GM18517 (cell line): ENCODE data around the gene ZMYND10.

Experiments
- ATAC-seq: cut with Tn5 transposase; IDR thresholded peaks from one replicate; pipeline ENCODE4 v1.9.1; 2021; ENCODE audit warnings: mild to moderate bottlenecking, moderate library complexity; ENCODE audit not compliant: unreplicated experiment

Gene ZMYND10

DNA sequence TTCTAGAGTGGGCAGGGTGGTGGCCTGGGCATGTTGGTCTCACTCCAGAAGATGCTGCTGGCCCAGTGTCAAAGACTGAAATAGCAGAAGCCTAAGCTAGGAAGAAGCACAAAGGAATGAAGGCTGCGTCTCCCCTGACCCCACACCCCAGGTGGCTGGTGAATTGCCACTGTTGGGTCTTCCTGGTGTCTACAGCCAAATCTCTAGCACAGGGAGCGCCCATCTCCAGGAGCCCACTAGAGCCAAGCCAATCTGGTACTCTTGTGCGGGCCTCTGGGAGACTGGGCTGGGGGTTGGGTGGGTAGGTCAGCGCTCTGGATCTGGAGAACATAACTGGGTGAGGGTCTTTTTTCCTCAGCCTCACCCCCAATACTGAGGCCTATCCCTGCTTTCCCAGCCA lies 18.4 kb downstream of the ZMYND10 start:
- ATAC-seq = no peak

DNA sequence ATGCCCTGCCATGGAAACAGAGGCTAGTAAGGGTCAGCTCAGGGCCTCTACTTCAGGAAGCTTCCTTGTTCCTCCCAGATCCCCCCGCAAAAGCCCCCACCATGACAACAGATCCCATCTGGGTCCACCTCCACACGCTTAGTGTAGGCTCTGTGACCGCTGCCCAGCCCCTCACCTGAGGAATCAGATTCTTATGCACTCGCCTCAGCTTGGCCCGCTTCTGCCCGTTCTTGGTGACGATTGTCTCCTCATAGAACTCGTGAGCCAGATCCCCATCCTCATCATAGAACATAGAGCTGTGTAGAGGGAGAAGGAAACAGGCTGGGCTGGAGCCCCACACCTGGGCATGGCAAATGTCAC lies 19.4 kb downstream of the ZMYND10 start:
- no peak for ATAC-seq

DNA sequence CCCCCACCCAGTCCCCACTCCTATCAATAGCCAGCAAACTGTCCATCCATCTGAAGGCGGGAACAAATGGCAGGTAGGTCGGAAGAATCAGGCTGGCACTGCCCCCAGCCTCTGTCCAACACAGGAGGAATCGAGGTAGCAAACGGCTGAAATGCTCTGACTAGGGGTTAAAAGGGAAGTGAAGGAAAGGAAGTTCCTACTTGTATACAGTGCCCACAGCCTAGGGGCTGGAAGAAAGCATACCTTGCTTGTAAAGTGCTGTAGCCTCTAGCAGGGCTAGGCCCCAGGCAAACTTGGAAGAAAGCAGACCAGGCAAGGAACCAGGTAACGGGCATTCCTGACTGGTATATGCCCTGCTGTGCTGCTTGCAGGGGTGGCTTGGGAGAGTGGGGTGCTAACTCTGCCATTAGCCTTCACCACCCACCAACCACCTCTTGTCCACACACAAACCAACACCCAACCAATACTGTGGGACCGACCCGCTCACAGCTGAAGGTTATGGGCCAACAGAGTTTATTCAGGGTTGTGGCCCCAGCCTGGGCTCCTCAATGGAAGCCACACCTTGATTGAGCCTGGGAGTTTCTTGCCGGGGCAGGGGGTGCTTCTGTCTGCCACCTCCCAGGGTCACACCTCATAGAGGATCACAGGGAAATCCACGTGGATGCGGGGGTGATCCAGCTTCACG lies 19.9 kb downstream of the ZMYND10 start:
- ATAC-seq = no peak

DNA sequence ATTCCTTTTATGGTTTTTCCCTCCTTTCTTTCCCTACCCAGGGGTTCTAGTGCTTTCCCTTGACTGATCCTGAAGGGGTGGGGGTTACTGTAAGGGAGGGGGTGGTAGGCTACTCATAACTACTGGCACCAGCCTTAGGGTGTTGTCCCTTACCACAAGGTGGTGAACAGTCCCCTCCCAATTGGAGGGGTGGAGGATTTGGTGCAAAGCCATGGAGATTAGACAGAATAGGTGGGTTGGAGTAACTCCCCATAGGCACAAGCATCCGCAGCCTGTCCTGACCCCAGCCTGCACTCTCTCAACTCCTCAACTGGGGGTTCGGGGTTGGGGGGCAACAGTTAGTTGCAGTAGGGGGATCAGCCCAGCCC lies 20.4 kb downstream of the ZMYND10 start:
- no peak for ATAC-seq

DNA sequence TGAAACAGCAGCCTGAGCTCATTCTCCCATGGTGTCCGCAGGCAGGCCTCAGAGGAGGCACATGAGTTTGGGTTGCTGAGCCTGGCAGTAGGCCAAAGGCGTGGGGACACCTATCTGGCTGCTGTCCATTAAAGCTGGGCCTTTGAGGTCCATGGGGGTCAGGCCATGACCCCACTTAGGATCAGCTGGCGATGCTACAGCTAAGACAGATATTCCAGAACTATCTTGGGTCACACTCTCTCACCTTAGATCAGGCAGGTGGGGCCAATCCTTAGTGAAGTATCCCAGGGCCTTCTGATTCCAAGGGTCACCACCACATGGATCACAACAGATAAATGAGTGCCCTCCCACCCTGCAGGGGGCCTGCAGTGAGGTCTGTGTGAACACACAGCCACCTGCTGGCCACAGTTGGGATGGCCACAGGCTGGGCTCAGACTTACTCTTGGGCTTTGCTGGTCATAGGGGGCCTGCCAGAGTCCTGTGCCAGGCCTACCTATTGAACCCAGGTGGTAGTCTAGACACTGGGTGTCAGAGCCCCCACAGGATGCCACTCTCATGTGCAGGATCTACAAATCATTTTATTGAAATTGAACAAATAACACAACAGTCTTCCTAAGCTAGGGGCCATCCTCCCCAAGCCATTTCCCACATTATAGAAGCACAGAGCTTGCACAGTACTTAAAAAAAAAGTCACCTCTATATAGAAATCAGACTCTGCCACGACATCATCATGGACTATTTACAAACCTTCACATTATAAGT lies 21.0 kb downstream of the ZMYND10 start:
- no peak for ATAC-seq

DNA sequence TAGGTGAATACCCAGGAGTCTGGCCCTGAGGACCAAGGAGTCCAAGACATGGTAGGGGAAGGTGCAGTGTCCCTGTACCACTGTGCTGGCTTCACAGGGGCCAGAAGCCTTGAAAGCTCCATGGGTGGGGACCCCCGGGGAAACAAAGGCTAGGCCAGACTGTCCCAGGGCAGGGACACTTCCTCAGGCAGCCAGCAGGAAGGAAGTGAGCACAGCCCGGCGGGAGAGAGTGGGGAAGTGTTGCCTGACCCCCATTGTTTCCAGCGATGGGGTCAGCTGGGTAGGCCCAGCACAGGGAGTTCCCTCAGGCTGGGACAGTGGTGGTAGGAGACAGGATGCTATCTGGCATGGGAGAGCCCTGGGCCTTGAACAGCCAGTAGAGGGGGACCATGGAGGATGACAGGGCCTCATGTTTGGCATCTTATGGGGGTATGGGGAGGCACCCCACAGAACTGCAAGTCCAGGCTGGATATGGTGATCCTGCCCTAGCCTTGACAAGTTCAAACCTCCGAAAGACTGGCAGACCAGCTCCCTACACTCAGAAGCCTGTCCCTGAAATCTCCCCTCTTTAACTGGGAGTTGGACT lies 21.8 kb downstream of the ZMYND10 start:
- ATAC-seq = no peak

DNA sequence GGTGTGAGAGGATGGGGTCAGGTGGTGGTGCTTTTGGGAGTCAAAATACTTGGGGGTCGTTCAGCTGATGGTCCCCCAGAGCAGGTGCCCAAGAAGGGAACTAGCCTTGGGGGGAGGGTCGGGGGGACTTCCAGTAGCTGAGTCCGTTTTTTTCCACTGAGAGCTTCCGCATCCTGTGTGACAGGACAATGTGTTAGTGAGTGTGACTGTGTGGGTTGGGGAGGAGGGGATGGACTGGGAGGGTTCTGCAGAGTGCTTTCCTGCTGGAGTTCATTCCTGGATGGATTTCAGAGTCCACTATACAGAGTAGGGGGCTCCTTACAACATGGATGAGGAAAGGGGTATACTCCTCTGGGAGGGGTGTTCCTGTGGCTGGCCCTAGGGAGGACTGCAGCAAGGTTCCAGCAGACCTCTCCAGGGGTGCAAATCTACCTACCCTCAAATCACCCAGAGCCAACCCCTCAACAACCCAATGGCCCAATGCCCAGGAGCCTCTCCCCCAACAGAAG lies 22.4 kb downstream of the ZMYND10 start:
- ATAC-seq = no peak

DNA sequence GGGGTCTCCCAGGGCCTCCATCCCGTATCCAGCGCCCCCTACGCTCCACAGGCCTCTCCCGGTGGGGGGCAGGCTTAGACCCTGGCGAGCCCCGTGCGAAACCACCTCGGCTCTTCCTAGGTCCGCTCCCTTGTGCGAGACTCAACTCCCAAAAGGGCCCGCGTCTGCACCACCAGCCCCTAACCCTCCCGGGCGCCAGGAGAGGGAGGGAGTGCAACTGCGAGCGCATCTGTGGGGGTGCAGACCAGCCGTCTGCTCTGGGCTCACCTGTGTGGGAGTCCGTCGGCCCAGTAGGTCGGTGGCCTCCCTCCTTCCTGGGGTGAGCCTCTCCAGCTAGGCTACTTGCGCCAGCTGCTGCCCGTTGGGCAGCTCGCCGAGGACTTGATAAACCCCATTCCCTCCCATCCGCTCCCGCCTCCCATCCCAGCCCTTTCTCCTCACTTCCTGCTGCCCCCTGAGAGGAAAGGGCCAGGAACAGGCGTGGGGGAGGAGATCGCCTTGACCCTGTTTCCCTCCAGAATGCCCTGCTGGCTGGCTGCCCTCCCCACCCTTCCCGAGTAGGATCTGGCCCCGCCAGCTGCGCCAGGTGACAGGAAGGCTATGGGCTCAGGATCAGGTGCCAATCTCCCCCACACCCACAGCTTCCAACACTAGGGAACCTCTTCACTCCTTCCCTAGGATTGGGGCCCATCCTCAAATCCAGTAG lies 23.0 kb downstream of the ZMYND10 start, which contains the start of gene HYAL2:
HYAL2 (minus strand) TSS at position 360 of the 706 bp plus-strand sequence. CDS start 2,256 bp downstream, outside the sequence.
- no peak for ATAC-seq

DNA sequence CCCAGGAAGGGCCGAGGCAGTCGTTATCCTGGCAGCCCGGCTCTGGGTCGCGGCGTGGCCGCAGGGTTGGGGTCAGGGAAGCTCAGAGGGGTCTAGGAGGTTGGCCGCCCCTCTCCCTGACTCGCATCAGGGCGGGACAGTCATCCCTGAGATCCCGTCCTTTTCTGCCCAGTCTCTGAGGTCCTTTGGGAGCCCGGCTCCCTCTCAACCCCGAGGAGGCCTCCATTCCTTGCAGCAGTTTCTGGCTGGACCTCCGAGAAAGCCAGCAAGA lies 23.5 kb downstream of the ZMYND10 start:
- no peak for ATAC-seq

DNA sequence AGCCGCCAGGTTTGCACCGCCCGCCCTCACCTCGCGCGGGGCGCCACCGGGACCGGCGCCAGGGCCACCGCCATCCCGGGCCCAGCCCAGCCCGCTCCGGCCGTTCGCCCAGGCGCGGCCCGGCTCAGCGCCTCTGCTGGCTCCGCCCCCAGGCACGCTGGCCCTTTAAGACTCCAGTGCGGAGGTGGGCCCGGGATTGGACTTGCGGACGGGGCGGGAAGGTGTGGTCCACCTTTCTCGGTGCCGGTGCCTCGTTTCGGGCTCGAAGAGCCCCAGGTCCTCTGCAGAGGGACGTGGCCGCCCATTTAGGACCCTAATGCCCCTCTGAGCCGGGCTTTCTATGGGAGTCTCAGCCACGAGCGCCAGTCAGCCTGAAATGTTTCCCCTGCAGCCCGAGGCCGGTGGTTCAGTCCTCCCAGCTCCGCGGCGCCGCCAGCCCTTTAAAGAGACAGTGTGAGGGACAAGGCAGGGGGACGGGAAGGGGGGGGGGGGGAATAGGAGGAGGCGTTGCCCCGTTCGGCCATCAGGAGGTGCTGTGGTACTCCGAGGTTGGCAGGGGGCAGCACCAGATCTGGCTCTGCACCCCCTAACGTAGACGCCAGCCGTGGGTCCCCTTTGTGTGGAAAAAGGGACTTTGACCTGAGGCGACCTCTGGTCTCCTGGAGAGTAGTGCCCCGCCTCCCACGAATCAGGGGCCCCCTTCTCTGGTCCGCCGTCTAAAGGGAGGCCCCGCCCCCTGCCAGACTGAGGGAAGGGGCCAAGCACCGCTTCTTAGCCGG lies 24.0 kb downstream of the ZMYND10 start:
- ATAC-seq = peak; percentile 65

DNA sequence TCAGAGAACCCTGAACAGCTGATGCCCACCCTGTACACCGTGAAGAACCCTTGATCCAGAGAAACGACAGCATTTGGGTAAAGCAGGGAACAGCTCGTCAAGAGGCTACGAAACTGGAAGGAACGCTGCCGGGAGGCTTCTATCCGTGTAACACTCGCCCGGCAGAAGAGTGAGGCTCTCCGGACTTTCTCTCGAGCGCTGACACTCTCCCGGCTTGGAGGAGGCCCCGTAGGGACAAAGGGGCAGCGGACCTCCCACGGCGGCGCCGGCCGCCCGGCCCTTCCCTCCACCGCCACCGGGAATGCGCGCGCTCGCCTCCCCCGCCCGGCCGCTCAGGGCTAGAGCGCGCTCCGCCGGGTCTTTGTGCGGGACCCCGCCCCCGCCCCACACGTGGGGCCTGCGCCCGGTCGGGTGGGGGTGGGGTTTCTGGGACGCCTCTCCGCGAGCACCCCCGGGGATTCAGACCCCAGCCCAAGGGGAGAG lies 24.6 kb downstream of the ZMYND10 start:
- ATAC-seq = peak; percentile 48

DNA sequence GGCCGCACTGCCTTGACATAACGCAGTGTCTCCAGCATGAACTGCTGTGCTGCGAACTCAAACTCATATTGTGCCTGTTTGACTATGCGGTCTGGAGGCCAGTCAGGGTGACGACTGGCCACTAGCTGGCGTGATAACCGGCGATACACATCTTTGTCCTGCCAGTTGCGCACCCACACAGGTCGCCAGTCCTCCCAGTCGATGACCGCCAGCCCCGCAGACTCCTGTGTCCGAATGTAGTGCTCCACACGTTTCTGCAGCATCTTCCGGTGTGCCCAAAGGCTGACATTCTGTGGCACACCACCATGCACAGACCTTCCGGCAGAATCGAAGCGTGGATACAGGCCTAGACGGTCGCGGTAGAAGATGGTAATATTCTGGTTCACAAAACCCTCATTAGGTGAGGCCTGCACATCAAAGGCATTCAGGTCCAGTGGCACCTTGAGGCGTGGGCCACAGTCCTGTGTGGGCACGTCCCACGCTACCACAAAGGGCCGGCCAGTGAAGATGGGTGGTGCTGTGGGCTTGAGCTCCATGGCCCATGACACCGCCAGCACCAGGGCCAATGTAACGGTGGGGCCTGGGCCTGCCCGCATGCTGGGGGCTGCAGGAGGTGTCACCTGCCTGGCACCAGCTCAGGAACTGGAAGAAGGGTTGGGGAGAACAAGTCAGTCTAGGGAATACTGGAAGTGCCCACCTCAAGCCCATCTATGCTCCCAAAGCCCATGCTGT lies 25.5 kb downstream of the ZMYND10 start:
- no peak for ATAC-seq

DNA sequence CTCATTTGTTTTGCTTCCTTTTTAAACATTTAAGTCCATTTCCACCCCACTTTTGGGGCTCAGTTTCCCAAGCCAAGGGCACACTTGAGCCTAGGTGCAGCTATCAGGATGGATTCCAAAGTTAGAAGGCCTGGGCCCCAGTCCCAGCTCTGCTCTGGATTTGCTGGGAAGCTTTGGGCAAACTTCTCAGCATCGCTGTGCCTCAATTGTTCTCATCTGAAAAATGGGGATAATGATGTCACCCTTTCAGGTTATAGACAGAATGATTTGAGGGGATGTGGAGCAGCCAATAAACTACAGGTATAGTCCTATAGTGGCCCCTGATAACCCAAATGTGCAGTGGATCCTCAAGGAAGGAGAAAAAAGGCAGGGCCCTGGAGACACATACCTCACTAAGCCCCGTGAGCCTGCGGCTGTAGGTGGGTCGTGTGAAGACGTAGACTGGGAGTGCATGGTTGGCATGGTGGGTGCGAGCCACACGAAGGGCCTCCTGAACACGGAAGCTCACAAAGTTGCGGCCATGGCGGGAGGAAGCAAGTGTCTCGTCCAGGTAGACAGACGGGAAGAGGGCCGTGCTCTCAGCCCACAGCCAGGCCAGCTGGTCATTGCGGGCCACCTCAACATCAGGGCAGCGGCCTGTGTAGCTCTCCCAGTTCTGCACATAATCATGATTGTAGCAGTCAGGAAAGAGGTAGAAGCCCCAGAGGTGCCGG lies 26.2 kb downstream of the ZMYND10 start:
- ATAC-seq = no peak

DNA sequence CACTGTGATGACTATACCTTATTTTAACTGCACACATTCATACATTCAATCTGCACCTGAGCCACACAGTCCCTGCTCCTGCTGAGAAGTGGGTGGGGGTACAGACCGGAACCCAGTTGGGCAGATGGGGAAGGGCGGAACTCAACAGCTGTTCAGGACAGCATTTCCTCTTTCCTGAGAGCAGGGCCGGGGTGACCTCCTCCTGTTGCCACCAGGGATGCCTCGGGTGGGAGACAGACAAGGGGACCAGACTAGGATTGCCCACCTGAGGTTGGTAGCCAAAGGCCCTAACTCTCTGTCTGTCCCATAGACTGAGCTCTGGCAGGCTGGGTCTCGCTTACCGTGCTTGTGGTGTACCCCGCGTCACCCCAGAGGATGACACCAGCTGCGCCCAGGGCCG lies 26.9 kb downstream of the ZMYND10 start:
- no peak for ATAC-seq

DNA sequence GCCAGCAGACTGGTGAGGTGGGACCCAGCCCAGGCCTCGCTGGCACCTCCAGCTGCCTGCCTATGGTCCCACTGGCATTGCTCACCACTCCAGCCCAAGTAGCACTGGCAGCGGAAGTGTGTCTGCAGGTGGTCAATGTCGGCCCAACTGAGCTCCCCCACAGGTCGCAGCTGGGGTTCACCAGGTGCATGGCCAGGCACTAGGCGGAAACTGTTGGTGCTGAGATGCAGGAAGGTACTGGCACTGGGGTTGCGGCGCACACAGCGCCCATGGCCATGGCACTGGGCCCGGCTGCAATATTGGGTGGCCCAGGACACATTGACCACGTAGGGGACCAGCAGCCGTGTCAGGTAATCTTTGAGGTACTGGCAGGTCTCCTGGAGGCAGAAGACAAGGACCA lies 27.4 kb downstream of the ZMYND10 start:
- no peak for ATAC-seq

DNA sequence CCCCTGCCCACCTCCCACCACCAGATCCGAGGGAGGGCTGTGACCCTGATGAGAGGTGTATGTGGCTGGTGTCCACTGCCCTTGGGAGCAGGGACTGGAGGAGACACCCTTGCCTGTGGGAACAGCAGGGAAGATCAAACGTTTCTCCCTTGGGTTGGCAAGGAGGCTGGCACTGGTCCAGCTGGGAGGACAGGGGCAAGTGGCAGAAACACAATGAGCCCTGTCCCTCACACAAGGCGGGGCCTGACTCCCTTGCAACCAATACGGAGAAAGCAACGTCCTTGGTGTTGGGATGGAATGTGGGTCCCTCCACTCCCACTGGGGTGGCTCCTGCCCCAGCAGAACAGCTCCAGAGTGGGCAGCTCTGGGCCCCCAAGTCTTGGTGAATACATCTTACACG lies 28.2 kb downstream of the ZMYND10 start:
- ATAC-seq = no peak

DNA sequence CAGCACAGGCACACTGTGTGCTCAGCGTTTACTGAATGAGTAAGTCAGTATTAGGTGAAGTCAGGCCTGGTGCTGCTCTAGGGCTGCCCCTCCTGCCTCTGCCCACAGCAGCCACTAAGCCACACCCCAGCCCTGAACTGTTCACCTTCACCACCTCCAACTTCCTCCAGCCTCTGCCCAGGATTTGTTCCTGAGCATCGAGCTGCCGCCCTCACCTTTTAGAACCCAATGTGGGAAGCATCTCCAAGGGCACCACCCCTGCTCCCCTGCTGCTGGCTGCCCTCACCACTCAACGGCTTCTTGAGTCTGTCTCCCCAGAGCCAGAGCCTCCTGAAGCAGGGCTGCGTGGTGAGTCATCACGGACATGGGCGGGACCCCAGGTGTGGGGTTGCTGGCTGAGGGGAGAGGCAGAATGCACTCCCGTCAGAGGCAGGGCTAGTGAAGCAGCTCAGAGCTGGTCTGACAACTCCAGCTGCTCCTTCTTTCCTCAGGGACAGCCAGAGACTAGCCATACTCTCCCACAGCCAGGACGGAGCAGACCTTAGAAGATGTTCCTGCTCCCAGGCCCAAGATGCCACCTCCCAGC lies 28.8 kb downstream of the ZMYND10 start:
- ATAC-seq = no peak

DNA sequence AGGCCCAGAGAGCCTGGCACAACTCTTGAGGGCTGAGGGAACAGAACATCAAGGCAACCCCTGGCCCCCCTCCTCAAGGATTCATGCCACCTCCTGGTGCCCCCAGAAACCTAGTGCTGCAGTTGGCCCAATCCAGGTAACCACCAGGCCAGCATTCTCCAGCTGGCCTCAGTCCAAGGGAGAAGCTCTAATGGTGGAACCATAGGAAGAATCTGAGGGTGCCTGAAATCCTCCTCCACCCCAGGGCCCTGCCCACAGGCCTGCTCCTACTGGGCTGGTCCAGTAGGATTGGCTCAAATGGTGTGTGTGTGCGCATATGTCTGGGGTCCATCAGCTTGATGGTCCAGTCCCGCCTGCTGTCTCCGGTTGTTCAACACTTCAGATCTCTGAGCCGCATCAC lies 30.7 kb downstream of the ZMYND10 start:
- ATAC-seq = no peak

DNA sequence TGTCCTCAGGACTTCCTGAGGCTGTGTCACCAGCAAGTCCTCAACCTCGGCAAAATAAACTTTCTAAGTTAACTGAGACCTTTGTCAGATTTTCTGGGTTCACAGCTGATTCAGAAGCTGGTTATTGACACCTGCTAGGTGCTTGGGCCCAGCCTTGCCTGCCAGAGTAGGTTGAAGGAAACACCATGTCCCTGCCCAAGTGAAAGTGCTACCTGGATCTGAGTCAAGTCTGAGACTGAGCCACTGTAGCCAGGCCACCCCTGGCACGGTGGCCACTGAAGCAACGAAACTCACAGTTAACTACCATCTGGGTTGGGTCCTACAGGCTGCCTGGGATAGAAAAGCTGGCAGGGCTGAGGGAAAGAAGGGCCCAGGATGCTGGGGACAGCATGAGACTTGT lies 31.2 kb downstream of the ZMYND10 start:
- no peak for ATAC-seq
